OCI-LY1 (cell line): ENCODE measurements around the gene RPE65.

ENCODE experiments used
- H2AFZ ChIP-seq: fragments of 200-600 bp; sonication (generic), shearing (Covaris generic); 2 replicates; pipeline ENCODE4 v1.6.0; 2014; ENCODE audit warnings: antibody characterized with exemption, mild to moderate bottlenecking, low read length
- H3F3A ChIP-seq: fragments of 200-600 bp; sonication (generic), shearing (Covaris generic); 2 replicates; pipeline ENCODE4 v1.6.0; 2014; ENCODE audit warnings: mild to moderate bottlenecking, antibody characterized with exemption, low read length, moderate library complexity; ENCODE audit not compliant: insufficient read depth
- H3K27ac ChIP-seq: fragments of 200-600 bp; sonication (generic); 2 replicates; pipeline ENCODE4 v1.5.1; 2014; ENCODE audit warnings: low read length, mixed run types, mild to moderate bottlenecking, low read depth; ENCODE audit not compliant: poor library complexity, severe bottlenecking
- H3K27me3 ChIP-seq: fragments of 200-600 bp; sonication (generic); 2 replicates; pipeline ENCODE4 v1.6.0; 2014; ENCODE audit warnings: antibody characterized with exemption, mild to moderate bottlenecking, low read length, moderate library complexity; ENCODE audit not compliant: insufficient read depth
- H3K36me3 ChIP-seq: fragments of 200-600 bp; sonication (generic); 2 replicates; pipeline ENCODE4 v1.6.1; 2014; ENCODE audit warnings: mild to moderate bottlenecking, antibody characterized with exemption, low read length, moderate library complexity, mixed read lengths; ENCODE audit not compliant: insufficient read depth
- H3K4me1 ChIP-seq: fragments of 200-600 bp; sonication (generic); 2 replicates; pipeline ENCODE4 v1.5.1; 2014; ENCODE audit warnings: mild to moderate bottlenecking, low read length, moderate library complexity; ENCODE audit not compliant: insufficient read depth, severe bottlenecking
- H3K4me2 ChIP-seq: fragments of 200-600 bp; sonication (generic), shearing (Covaris generic); 2 replicates; pipeline ENCODE4 v1.6.1; 2014; ENCODE audit warnings: low read length
- H3K4me3 ChIP-seq: fragments of 200-600 bp; sonication (generic); 2 replicates; pipeline ENCODE4 v1.5.1; 2014; ENCODE audit warnings: low read length, low read depth, mild to moderate bottlenecking, mixed read lengths; ENCODE audit not compliant: poor library complexity, severe bottlenecking
- H3K79me2 ChIP-seq: fragments of 200-600 bp; shearing (Covaris generic); 2 replicates; pipeline ENCODE4 v1.6.1; 2016; ENCODE audit warnings: mixed run types, low read length, mixed read lengths; ENCODE audit not compliant: insufficient read depth
- H3K9ac ChIP-seq: fragments of 200-600 bp; sonication (generic), shearing (Covaris generic); 2 replicates; pipeline ENCODE4 v1.6.1; 2014; ENCODE audit warnings: mild to moderate bottlenecking, low read length, mixed read lengths
- H3K9me2 ChIP-seq: fragments of 200-600 bp; sonication (generic), shearing (Covaris generic); 2 replicates; pipeline ENCODE4 v1.6.1; 2014; ENCODE audit warnings: low read depth, mild to moderate bottlenecking, low read length, mixed read lengths
- H3K9me3 ChIP-seq: fragments of 200-600 bp; shearing (Covaris generic); 2 replicates; pipeline ENCODE4 v1.6.1; 2014; ENCODE audit warnings: low read length, mixed read lengths
- H4K20me1 ChIP-seq: fragments of 200-600 bp; sonication (generic), shearing (Covaris generic); 2 replicates; pipeline ENCODE4 v1.6.0; 2016; ENCODE audit warnings: mild to moderate bottlenecking, low read length; ENCODE audit not compliant: insufficient read depth
- CTCF ChIP-seq: fragments of 200-600 bp; sonication (generic), shearing (Covaris generic); IDR thresholded peaks from 2 replicates; pipeline ENCODE4 v1.5.1; 2017; ENCODE audit warnings: mild to moderate bottlenecking, antibody characterized with exemption, low read length, moderate library complexity, mixed read lengths
- EZH2 ChIP-seq: fragments of 200-600 bp; sonication (generic), shearing (Covaris generic); IDR thresholded peaks from 2 replicates; pipeline ENCODE4 v1.8.0; 2017; ENCODE audit warnings: borderline replicate concordance, mixed run types, mild to moderate bottlenecking, antibody characterized with exemption, low read length, moderate library complexity, mixed read lengths

Gene RPE65

GRCh38 chr1:68490046-68490651 lies 40.4 kb upstream of the RPE65 start:
- Histone ChIP-seq H4K20me1 (no peaks in the 10 kb centered on the region), H3K9me2 (no peaks in the 10 kb centered on the region), H3K36me3 (peaks cover 85% of the 10 kb centered on the region), H3K27ac (no peak overlapping the region), H3K27me3 (no peaks in the 10 kb centered on the region), H3K79me2 (peaks cover 10% of the 10 kb centered on the region), H3F3A (no peaks in the 10 kb centered on the region), H3K4me2 (no peak overlapping the region), H3K9ac (no peak overlapping the region), H3K4me3 (no peak overlapping the region), H3K9me3 (0 out of 2 replicates have a peak, but pooled peaks cover 2% of the 10 kb centered on the region), H2AFZ (no peak overlapping the region), H3K4me1 (peaks cover 23% of the 10 kb centered on the region)
- TF ChIP-seq EZH2 (no peak), CTCF (no peak)

- H4K20me1 ChIP-seq, result no peaks in the 10 kb centered on the region
- no peaks in the 10 kb centered on the region for H3K9me3 ChIP-seq
- H3K9ac ChIP-seq, result no peak overlapping the region
- H3K79me2 ChIP-seq, result no peaks in the 10 kb centered on the region
- no peaks in the 10 kb centered on the region for H3F3A ChIP-seq
- no peak overlapping the region for H2AFZ ChIP-seq
- TF ChIP-seq CTCF (no peak), EZH2 (no peak)
- H3K36me3 ChIP-seq, result peaks cover 90% of the 10 kb centered on the region
- H3K27me3 ChIP-seq, result no peaks in the 10 kb centered on the region
- no peak overlapping the region for H3K4me3 ChIP-seq
- no peaks in the 10 kb centered on the region for H3K4me1 ChIP-seq
- H3K4me2 ChIP-seq, result no peak overlapping the region
- no peak overlapping the region for H3K27ac ChIP-seq
- no peaks in the 10 kb centered on the region for H3K9me2 ChIP-seq
Measured at GRCh38 chr1:68485431-68486022, 35.8 kb upstream of the RPE65 start.

GRCh38 chr1:68484618-68485017 lies 34.9 kb upstream of the RPE65 start:
- TF ChIP-seq EZH2 (no peak), CTCF (no peak)
- Histone ChIP-seq H3K27ac (no peak overlapping the region), H2AFZ (no peak overlapping the region), H4K20me1 (no peaks in the 10 kb centered on the region), H3K9ac (no peak overlapping the region), H3K79me2 (no peaks in the 10 kb centered on the region), H3K4me1 (no peaks in the 10 kb centered on the region), H3F3A (no peaks in the 10 kb centered on the region), H3K27me3 (no peaks in the 10 kb centered on the region), H3K4me2 (no peak overlapping the region), H3K9me2 (no peaks in the 10 kb centered on the region), H3K36me3 (peaks cover 90% of the 10 kb centered on the region), H3K4me3 (no peak overlapping the region), H3K9me3 (no peaks in the 10 kb centered on the region)
